GM23248 (cell line): ENCODE measurements around the gene FUT1. TPM values are rescaled to one million over a fixed set of nuclear protein-coding genes. Genes with fewer than 3 reads are reported as not detected.

Experiments
- DNase-seq: peaks from one replicate; pipeline ENCODE4 v3.0.0-alpha.2; 2015
- H2AFZ ChIP-seq: fragments of 200-600 bp; sonication (generic); 2 replicates; pipeline ENCODE4 v1.6.1; 2016; ENCODE audit warnings: antibody characterized with exemption
- H3F3A ChIP-seq: fragments of 200-600 bp; sonication (generic); 2 replicates; pipeline ENCODE4 v1.6.1; 2016; ENCODE audit warnings: mild to moderate bottlenecking, antibody characterized with exemption, mixed run types; ENCODE audit not compliant: insufficient read depth
- H3K27ac ChIP-seq: fragments of 200-600 bp; sonication (generic); 2 replicates; pipeline ENCODE4 v1.5.1; 2016; ENCODE audit warnings: mild to moderate bottlenecking
- H3K27me3 ChIP-seq: fragments of 200-600 bp; sonication (generic); replicated peaks from 2 replicates; pipeline ENCODE4 v1.6.1; 2016; ENCODE audit warnings: mild to moderate bottlenecking; ENCODE audit not compliant: insufficient read depth
- H3K36me3 ChIP-seq: fragments of 200-600 bp; sonication (generic); 2 replicates; pipeline ENCODE4 v1.6.1; 2016; ENCODE audit warnings: low read depth, mild to moderate bottlenecking
- H3K4me1 ChIP-seq: fragments of 200-600 bp; sonication (generic); 2 replicates; pipeline ENCODE4 v1.6.1; 2016; ENCODE audit warnings: mild to moderate bottlenecking; ENCODE audit not compliant: insufficient read depth
- H3K4me2 ChIP-seq: fragments of 200-600 bp; sonication (generic); one replicate; pipeline ENCODE4 v1.6.1; 2016; ENCODE audit warnings: mild to moderate bottlenecking; ENCODE audit not compliant: unreplicated experiment
- H3K4me3 ChIP-seq: fragments of 200-600 bp; sonication (generic); 2 replicates; pipeline ENCODE4 v1.5.1; 2016; ENCODE audit warnings: mild to moderate bottlenecking
- H3K79me2 ChIP-seq: fragments of 200-600 bp; sonication (generic); 2 replicates; pipeline ENCODE4 v1.6.1; 2016; ENCODE audit warnings: mild to moderate bottlenecking; ENCODE audit not compliant: insufficient read depth
- H3K9ac ChIP-seq: fragments of 200-600 bp; sonication (generic); 2 replicates; pipeline ENCODE4 v1.6.1; 2016; ENCODE audit warnings: mild to moderate bottlenecking
- H3K9me2 ChIP-seq: fragments of 200-600 bp; sonication (generic); 2 replicates; pipeline ENCODE4 v1.6.1; 2016; ENCODE audit warnings: mixed run types, mild to moderate bottlenecking, moderate library complexity; ENCODE audit not compliant: insufficient read depth
- H3K9me3 ChIP-seq: fragments of 200-600 bp; sonication (generic); one replicate; pipeline ENCODE4 v1.6.1; 2017; ENCODE audit warnings: low read depth
- H4K20me1 ChIP-seq: fragments of 200-600 bp; sonication (generic); 2 replicates; pipeline ENCODE4 v1.6.0; 2016; ENCODE audit not compliant: insufficient read depth
- EZH2 ChIP-seq: fragments of 200-600 bp; sonication (generic); IDR thresholded peaks from 2 replicates; pipeline ENCODE4 v1.6.1; 2018; ENCODE audit warnings: antibody characterized with exemption, mild to moderate bottlenecking; ENCODE audit not compliant: insufficient read depth, poor library complexity, severe bottlenecking
- EZH2phosphoT487 ChIP-seq: fragments of 200-600 bp; sonication (generic); IDR thresholded peaks from 2 replicates; pipeline ENCODE4 v1.6.1; 2018; ENCODE audit warnings: antibody characterized with exemption, moderate library complexity, mild to moderate bottlenecking, low read depth; ENCODE audit not compliant: insufficient read depth
- WGBS, 2 experiments: methylation state at CpG; one replicate each; pipeline ENCODE4 v1.1.6; 2015 to 2017; ENCODE audit warnings: low lambda C conversion rate in 2 of 2, low coverage in 1 of 2; ENCODE audit errors: missing lambda C conversion rate in 2 of 2; 5-methylcytosine and 5-hydroxymethylcytosine counted together
- in situ Hi-C: fragments of 300-500 bp; cut with MboI; formaldehyde crosslinking; loops from 2 replicates; pipeline ENCODE4 v1.15.0; 2020
- polyA plus RNA-seq: library from polyadenylated mRNA; unstranded; fragments of >200 nt; fragmentation: Nextera tagmentation; extraction: Ambion mirVana; gene quantifications from 2 replicates; pipeline ENCODE4 v1.2.1, GENCODE V29; 2016
- small RNA-seq: library from RNA; depleted of rRNA; stranded (forward); fragments of <200 nt; gene quantifications from one replicate; pipeline ENCODE3, GENCODE V24; 2014; ENCODE audit warnings: low read depth, low replicate concordance
- total RNA-seq: library from RNA; depleted of rRNA; stranded (reverse); fragments of >200 nt; shearing (Covaris generic); gene quantifications from 2 replicates; pipeline ENCODE4 v1.2.3, GENCODE V29; 2014; rRNA removed

The FUT1 gene
- total and polyA plus RNA-seq, 2 experiments from 2014 or later: not detected

DNA sequence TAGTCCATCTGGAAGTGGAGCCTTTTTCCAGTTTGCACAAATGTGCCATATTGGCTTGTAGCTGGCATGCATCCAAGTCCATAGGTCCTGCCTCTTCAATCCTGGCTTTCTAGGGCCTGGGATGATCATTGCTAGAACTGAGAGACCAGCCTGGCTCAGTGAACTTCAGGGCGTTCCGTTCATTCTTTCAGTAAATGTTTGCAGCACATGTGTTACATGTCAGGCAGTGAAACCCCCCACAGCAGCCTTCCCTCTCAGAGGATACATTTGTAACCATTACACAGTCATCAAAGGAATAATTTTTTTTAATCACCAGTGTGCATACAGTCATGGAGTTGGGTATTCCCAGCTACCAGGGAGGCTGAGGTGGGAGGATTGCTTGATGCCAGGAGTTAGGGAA lies 47.0 kb downstream of the FUT1 start:
- Histone ChIP-seq H3K36me3 (no peaks in the 10 kb centered on the region), H3K9me2 (no peaks in the 10 kb centered on the region), H3K79me2 (no peaks in the 10 kb centered on the region), H3K4me2 (no peak overlapping the region), H3K9ac (no peak overlapping the region), H3K9me3 (no peaks in the 10 kb centered on the region), H3K4me3 (no peak overlapping the region), H3K4me1 (no peaks in the 10 kb centered on the region), H4K20me1 (no peaks in the 10 kb centered on the region), H3K27me3 (no peaks in the 10 kb centered on the region), H3K27ac (no peak overlapping the region), H2AFZ (no peak overlapping the region), H3F3A (no peaks in the 10 kb centered on the region)
- no peak for DNase-seq
- WGBS, 2 experiments: 54 to 58% methylated on average over 2 of the region's 2 CpGs
- in situ Hi-C loops: no loop called here
- TF ChIP-seq EZH2phosphoT487 (no peak), EZH2 (no peak)

- 87 to 88% methylated on average over 22 to 23 of the region's 23 CpGs for WGBS, 2 experiments
- no peak overlapping the region for H3K9ac ChIP-seq
Measured at GRCh38 chr19:48703316-48703715, 49.1 kb downstream of the FUT1 start.

DNA sequence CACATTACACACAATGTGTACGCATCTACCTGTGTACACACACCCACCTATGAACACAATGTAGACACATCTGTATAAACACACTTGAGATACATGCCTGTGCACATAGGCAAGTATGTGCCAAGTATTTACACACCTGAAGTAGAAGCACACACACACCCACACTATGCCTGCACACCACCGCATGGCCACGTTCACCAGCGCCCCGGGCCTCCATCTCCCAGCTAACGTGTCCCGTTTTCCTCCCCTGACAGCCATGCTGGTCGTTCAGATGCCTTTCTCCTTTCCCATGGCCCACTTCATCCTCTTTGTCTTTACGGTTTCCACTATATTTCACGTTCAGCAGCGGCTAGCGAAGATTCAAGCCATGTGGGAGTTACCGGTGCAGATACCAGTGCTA lies 49.7 kb downstream of the FUT1 start:
- H3K4me3 ChIP-seq: no peak overlapping the region
- DNase-seq: no peak
- peaks cover 6% of the 10 kb centered on the region; the same call in 1 of the 2 replicates for H3K4me1 ChIP-seq
- no peaks in the 10 kb centered on the region for H4K20me1 ChIP-seq
- no peak overlapping the region for H2AFZ ChIP-seq
- no peaks in the 10 kb centered on the region for H3K36me3 ChIP-seq
- H3F3A ChIP-seq: peaks cover 5% of the 10 kb centered on the region; the same call in 1 of the 2 replicates
- no peaks in the 10 kb centered on the region for H3K27me3 ChIP-seq
- in situ Hi-C loops: no loop called here
- H3K27ac ChIP-seq: no peak overlapping the region
- H3K79me2 ChIP-seq: no peaks in the 10 kb centered on the region
- WGBS, 2 experiments: 82 to 89% methylated on average over 13 of the region's 13 CpGs
- H3K4me2 ChIP-seq: no peak overlapping the region
- TF ChIP-seq EZH2phosphoT487 (no peak), EZH2 (no peak)
- H3K9ac ChIP-seq: no peak overlapping the region
- no peaks in the 10 kb centered on the region for H3K9me2 ChIP-seq
- H3K9me3 ChIP-seq: no peaks in the 10 kb centered on the region

More at GRCh38 chr19:48703316-48703715, 49.1 kb downstream of the FUT1 start:
- Histone ChIP-seq H3K9me2 (no peaks in the 10 kb centered on the region), H3K27me3 (no peaks in the 10 kb centered on the region), H3K79me2 (no peaks in the 10 kb centered on the region), H3K4me2 (no peak overlapping the region), H3K27ac (no peak overlapping the region), H3K36me3 (no peaks in the 10 kb centered on the region), H3K4me3 (no peak overlapping the region), H3K9me3 (no peaks in the 10 kb centered on the region), H2AFZ (no peak overlapping the region), H3K4me1 (peaks cover 1% of the 10 kb centered on the region; the same call in 1 of the 2 replicates), H3F3A (peaks cover 2% of the 10 kb centered on the region; the same call in 1 of the 2 replicates), H4K20me1 (no peaks in the 10 kb centered on the region)
- no peak for TF ChIP-seq EZH2
- no peak for TF ChIP-seq EZH2phosphoT487
- DNase-seq: no peak
- in situ Hi-C loops: no loop called here

DNA sequence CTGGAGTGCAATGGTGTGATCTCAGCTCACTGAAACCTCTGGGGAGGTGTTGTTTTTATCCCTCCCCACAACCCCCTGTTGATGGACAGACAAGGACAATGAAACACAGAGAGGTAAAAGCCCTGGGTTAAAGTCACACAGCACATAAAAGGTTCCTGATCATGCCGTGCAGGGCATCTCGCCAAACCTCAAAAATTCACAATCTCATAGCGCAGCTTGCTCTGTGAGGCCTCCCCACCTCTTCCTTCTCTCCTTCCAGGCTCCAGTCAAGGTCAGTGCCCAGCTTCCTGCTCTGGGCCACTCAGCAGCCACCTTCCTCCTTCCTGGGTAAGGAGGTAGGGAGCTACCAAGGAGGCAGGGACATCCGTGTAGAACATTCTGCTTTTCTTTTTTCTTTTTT lies 54.4 kb downstream of the FUT1 start:
- H3K9me3 ChIP-seq: no peaks in the 10 kb centered on the region
- H3K36me3 ChIP-seq: no peaks in the 10 kb centered on the region
- TF ChIP-seq EZH2 (no peak), EZH2phosphoT487 (no peak)
- peak; percentile 54 for DNase-seq
- no peaks in the 10 kb centered on the region for H3K9me2 ChIP-seq
- 40 to 54% methylated on average over 4 of the region's 4 CpGs for WGBS, 2 experiments
- in situ Hi-C loops: no loop called here
- H3K9ac ChIP-seq: no peak overlapping the region
- peaks cover 8% of the 10 kb centered on the region; the same call in 1 of the 2 replicates for H3K27me3 ChIP-seq
- H3K4me2 ChIP-seq: no peak overlapping the region
- no peaks in the 10 kb centered on the region for H4K20me1 ChIP-seq
- no peaks in the 10 kb centered on the region for H3K79me2 ChIP-seq
- peaks cover 12% of the 10 kb centered on the region; the same call in 1 of the 2 replicates for H3K4me1 ChIP-seq
- H3K27ac ChIP-seq: no peak overlapping the region
- H2AFZ ChIP-seq: no peak overlapping the region
- H3F3A ChIP-seq: peaks cover 5% of the 10 kb centered on the region; the same call in 1 of the 2 replicates
- H3K4me3 ChIP-seq: no peak overlapping the region

Small RNA genes within 50 kb of the gene (small RNA-seq; reads per million reads assigned to genes)
- not detected for gene RNU6-317P

Other genes with a start within 250 kb of the FUT1 start
- gene LMTK3, start 240.8 kb downstream of the FUT1 start, total RNA-seq: 0.22 TPM in 1 of 2 replicates, not detected in the other
- gene LMTK3, start 240.8 kb downstream of the FUT1 start, polyA plus RNA-seq: not detected in 2 replicates
- not detected in 2 replicates for gene SULT2B1, start 200.5 kb downstream of the FUT1 start, total RNA-seq
- gene SULT2B1, start 200.5 kb downstream of the FUT1 start, polyA plus RNA-seq: not detected in 2 replicates
- gene SPACA4, start 145.9 kb downstream of the FUT1 start, total RNA-seq: not detected in 2 replicates
- gene SPACA4, start 145.9 kb downstream of the FUT1 start, polyA plus RNA-seq: not detected in 2 replicates
- not detected in 2 replicates for gene FAM83E, start 137.6 kb downstream of the FUT1 start, total RNA-seq
- not detected in 2 replicates for gene FAM83E, start 137.6 kb downstream of the FUT1 start, polyA plus RNA-seq
- 1,266 and 1,345 TPM in 2 replicates for gene RPL18, start 133.5 kb downstream of the FUT1 start, total RNA-seq
- 659 and 663 TPM in 2 replicates for gene RPL18, start 133.5 kb downstream of the FUT1 start, polyA plus RNA-seq
- gene SPHK2, start 133.1 kb downstream of the FUT1 start, total RNA-seq: 5.2 and 7.2 TPM in 2 replicates
- 9.9 and 11.4 TPM in 2 replicates for gene SPHK2, start 133.1 kb downstream of the FUT1 start, polyA plus RNA-seq
- 5.9 and 6.7 TPM in 2 replicates for gene DBP, start 115.3 kb downstream of the FUT1 start, total RNA-seq
- gene DBP, start 115.3 kb downstream of the FUT1 start, polyA plus RNA-seq: 3.3 and 3.7 TPM in 2 replicates
- gene CA11, start 106.5 kb downstream of the FUT1 start, total RNA-seq: 1.1 and 1.6 TPM in 2 replicates
- gene CA11, start 106.5 kb downstream of the FUT1 start, polyA plus RNA-seq: 2.7 and 3.5 TPM in 2 replicates
- 0.32 TPM in 1 of 2 replicates, not detected in the other for gene NTN5, start 79.6 kb downstream of the FUT1 start, total RNA-seq
- not detected in 2 replicates for gene NTN5, start 79.6 kb downstream of the FUT1 start, polyA plus RNA-seq
- gene FUT2, start 56.7 kb downstream of the FUT1 start, total RNA-seq: not detected in 2 replicates
- 0.24 and 0.25 TPM in 2 replicates for gene FUT2, start 56.7 kb downstream of the FUT1 start, polyA plus RNA-seq
- 0.22 TPM in 1 of 2 replicates, not detected in the other for gene MAMSTR, start 32.9 kb downstream of the FUT1 start, total RNA-seq
- 2.7 and 3.1 TPM in 2 replicates for gene MAMSTR, start 32.9 kb downstream of the FUT1 start, polyA plus RNA-seq
- not detected in 2 replicates for gene RASIP1, start 12.0 kb downstream of the FUT1 start, total RNA-seq
- 0.09 and 0.44 TPM in 2 replicates for gene RASIP1, start 12.0 kb downstream of the FUT1 start, polyA plus RNA-seq
- not detected in 2 replicates for gene IZUMO1, start 5.7 kb downstream of the FUT1 start, total RNA-seq
- not detected in 2 replicates for gene IZUMO1, start 5.7 kb downstream of the FUT1 start, polyA plus RNA-seq
- not detected in 2 replicates for gene FGF21, start 2.9 kb upstream of the FUT1 start, total RNA-seq
- gene FGF21, start 2.9 kb upstream of the FUT1 start, polyA plus RNA-seq: not detected in 2 replicates
- 29.7 and 34.7 TPM in 2 replicates for gene BCAT2, start 58.4 kb upstream of the FUT1 start, total RNA-seq
- gene BCAT2, start 58.4 kb upstream of the FUT1 start, polyA plus RNA-seq: 48.5 and 51.2 TPM in 2 replicates
- 2.6 and 3.9 TPM in 2 replicates for gene HSD17B14, start 83.8 kb upstream of the FUT1 start, total RNA-seq
- 3.7 and 4.4 TPM in 2 replicates for gene HSD17B14, start 83.8 kb upstream of the FUT1 start, polyA plus RNA-seq
- gene PLEKHA4, start 116.0 kb upstream of the FUT1 start, total RNA-seq: 12.3 and 14.2 TPM in 2 replicates
- gene PLEKHA4, start 116.0 kb upstream of the FUT1 start, polyA plus RNA-seq: 16.6 and 19.4 TPM in 2 replicates
- 63.8 and 71.3 TPM in 2 replicates for gene PPP1R15A, start 119.8 kb upstream of the FUT1 start, total RNA-seq
- 78.9 and 83.0 TPM in 2 replicates for gene PPP1R15A, start 119.8 kb upstream of the FUT1 start, polyA plus RNA-seq
- gene TULP2, start 146.1 kb upstream of the FUT1 start, total RNA-seq: not detected in 2 replicates
- not detected in 2 replicates for gene TULP2, start 146.1 kb upstream of the FUT1 start, polyA plus RNA-seq
- gene NUCB1, start 147.7 kb upstream of the FUT1 start, total RNA-seq: 362 and 401 TPM in 2 replicates
- gene NUCB1, start 147.7 kb upstream of the FUT1 start, polyA plus RNA-seq: 412 and 438 TPM in 2 replicates
- gene DHDH, start 181.1 kb upstream of the FUT1 start, total RNA-seq: not detected in 2 replicates
- not detected in 2 replicates for gene DHDH, start 181.1 kb upstream of the FUT1 start, polyA plus RNA-seq
- 106 and 119 TPM in 2 replicates for gene BAX, start 202.2 kb upstream of the FUT1 start, total RNA-seq
- 92.7 and 97.3 TPM in 2 replicates for gene BAX, start 202.2 kb upstream of the FUT1 start, polyA plus RNA-seq
- gene FTL, start 212.7 kb upstream of the FUT1 start, total RNA-seq: 2,276 and 2,848 TPM in 2 replicates
- gene FTL, start 212.7 kb upstream of the FUT1 start, polyA plus RNA-seq: 8,171 and 8,242 TPM in 2 replicates
- gene GYS1, start 240.7 kb upstream of the FUT1 start, total RNA-seq: 78.4 and 80.1 TPM in 2 replicates
- gene GYS1, start 240.7 kb upstream of the FUT1 start, polyA plus RNA-seq: 85.6 and 92.6 TPM in 2 replicates
- 177 TPM in 2 replicates for gene RUVBL2, start 241.2 kb upstream of the FUT1 start, total RNA-seq
- gene RUVBL2, start 241.2 kb upstream of the FUT1 start, polyA plus RNA-seq: 129 and 130 TPM in 2 replicates